22Rv1 (cell line): Measurements from ENCODE around the gene COL6A3.

ENCODE experiments used
- CTCF ChIP-seq: fragments of 450-650 bp; IDR thresholded peaks from 2 replicates; pipeline ENCODE4 v1.5.1; 2017; ENCODE audit warnings: mild to moderate bottlenecking
- ZFX ChIP-seq: fragments of 450-650 bp; IDR thresholded peaks from 2 replicates; pipeline ENCODE4 v1.6.1; 2017; ENCODE audit warnings: antibody characterized with exemption, borderline replicate concordance

- TF ChIP-seq CTCF (no peak), ZFX (no peak)
These were observed 132.1 kb downstream of the COL6A3 start for GRCh38 chr2:237281836-237282306.
